IPS-18c (cell line): ENCODE measurements around the gene OSBPL10.

Experiments used
- H3K4me3 ChIP-seq: 2 replicates; pipeline ENCODE4 v1.7.0; 2013; ENCODE audit warnings: low read depth, mild to moderate bottlenecking, low read length, moderate library complexity; ENCODE audit not compliant: insufficient read depth
- H3K9me3 ChIP-seq: one replicate; pipeline ENCODE4 v1.6.1; 2013; ENCODE audit warnings: mild to moderate bottlenecking, low read length, moderate library complexity; ENCODE audit not compliant: control insufficient read depth, insufficient read depth

OSBPL10 gene

DNA sequence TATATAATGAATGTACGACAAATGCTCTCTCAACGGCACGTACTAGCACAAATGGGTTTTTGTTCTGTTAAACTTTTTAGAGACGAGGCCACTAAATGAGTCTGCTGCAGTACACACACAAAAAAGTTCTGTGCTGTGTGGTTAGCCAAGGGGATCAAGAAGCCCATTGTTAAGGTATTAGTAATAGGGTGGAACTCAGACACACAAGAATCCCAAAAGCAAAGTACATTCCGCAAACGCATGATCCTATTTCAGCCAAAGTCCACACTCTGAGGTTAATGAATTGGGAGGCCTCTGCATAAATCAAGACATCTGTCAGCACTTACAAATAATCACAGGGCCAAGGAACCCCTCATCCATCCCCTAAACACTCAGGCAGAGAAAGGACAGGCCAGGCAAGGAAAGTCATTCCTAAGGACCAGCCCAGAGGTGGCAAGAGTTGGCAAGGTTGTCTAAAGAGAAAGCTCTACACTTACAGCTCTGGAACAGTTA is 12.1 kb downstream of the OSBPL10 start:
- Histone ChIP-seq H3K4me3 (no peak overlapping the region), H3K9me3 (no peaks in the 10 kb centered on the region)

DNA sequence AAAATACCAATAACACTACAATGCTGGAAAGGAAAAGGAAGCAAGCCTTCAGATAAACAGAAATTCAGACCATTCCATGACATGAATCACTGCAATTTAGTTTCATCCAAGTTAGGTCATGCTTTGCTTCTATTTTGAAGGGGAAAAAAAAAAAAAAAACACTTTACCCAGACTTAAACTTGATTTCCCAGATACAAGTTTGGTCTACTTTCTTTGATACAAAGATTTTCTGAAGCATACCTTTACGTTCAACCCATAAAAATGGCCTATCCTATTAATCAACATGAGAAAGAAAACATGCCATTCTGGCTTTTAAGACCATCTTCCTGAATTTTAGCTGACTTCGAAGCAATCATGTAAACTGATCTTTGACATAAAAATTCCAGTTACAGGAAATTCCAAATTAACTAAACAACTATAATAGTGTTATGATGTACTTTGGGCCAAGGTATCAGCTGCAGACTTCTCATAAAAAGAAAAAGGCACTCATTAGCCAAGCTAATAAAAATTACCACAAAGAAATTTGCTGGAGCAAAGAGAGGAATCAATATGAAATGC is 12.6 kb downstream of the OSBPL10 start:
- Histone ChIP-seq H3K4me3 (no peak overlapping the region), H3K9me3 (no peaks in the 10 kb centered on the region)

GRCh38 chr3:31967592-31967991 is 13.5 kb downstream of the OSBPL10 start:
- Histone ChIP-seq H3K9me3 (no peaks in the 10 kb centered on the region), H3K4me3 (no peak overlapping the region)

DNA sequence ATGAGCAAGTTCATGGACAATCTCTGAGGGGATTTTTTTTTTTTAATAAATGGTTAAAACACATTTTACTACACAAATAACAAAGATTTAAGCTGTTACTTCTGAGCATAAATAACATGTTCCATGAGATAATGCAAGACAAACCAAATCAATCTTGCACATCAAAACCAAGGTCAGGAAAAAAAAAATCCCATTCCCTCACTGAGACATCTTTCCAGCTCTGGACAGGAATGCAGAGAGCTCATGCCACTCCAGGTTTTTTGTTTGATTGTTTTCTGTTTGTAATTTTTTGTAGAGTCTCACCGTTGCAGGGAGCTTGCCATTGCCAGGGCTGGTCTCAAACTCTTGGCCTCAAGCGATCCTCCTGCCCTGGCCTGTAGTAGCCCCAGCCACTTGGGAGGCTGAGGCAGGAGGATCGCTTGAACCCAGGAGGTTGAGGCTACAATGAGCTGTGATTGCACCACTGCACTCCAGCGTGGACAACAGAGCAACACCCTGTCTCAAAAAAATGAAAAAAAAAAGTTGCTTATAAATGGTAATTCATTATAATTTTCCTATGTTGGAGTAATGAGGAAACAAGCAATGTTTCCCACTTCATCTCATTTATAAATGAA is 14.0 kb downstream of the OSBPL10 start:
- H3K4me3 ChIP-seq, result no peak overlapping the region
- no peaks in the 10 kb centered on the region for H3K9me3 ChIP-seq

DNA sequence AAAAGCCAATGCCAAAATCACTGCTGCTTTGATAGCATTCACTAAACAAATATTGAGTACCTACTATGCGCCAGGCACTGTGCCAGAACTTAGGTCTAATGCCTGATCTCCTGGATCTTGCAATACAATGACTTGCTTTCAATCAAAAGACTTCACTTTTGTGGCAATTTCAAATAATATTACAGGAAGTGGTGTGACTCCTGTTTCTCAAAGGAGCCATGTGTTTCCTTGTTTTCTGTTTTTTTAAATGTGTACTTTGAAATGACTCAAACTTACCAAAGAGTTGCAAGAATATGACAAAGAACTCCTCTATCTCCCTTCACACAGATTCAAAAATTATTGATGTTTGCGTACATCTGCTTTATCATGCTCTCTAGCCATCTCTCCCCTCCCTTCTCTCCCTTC is 18.3 kb downstream of the OSBPL10 start:
- Histone ChIP-seq H3K4me3 (no peak overlapping the region), H3K9me3 (no peaks in the 10 kb centered on the region)

GRCh38 chr3:31960793-31961431 is 20.1 kb downstream of the OSBPL10 start:
- Histone ChIP-seq H3K9me3 (peaks cover 2% of the 10 kb centered on the region), H3K4me3 (no peak overlapping the region)

DNA sequence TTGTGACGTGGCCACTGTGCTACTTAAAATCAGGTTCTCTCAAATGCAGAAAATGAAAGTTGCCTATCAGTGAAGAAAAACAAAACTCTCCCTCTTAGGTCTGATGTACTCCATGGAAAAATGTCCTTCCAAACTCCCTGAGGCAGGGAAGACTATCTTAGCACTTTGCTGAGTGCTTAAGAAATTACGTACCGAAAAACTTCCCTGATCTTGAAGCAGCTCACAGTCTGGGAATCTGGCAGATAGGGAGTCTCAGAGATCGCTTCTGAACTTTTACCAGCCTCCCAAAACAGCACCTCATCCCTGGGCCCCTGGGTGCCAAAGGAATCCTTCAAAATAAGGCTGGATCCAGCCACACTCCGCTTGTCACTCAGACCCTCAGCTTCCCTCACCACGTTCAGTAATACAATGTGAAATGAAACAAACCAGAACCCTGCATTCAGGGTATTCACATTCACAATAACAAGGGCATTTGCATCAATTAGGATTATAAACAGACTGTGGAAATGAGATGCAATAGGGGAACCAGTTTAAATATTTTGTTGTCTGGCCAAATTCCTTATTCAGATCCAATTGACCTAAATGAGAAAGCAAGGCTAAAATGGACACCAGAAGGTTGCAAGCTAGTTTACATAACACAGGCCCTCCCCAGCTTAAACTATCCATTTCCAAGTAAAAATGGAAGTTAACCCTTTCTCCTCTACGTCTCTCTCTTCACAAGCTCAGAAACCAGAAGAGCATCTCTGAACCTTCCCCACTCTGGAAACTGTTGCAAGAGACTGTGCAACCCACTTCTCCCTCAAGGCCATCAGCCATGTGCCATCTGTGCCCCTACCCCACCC is 20.9 kb downstream of the OSBPL10 start:
- Histone ChIP-seq H3K4me3 (peak overlapping the region; percentile 31), H3K9me3 (peaks cover 8% of the 10 kb centered on the region)

DNA sequence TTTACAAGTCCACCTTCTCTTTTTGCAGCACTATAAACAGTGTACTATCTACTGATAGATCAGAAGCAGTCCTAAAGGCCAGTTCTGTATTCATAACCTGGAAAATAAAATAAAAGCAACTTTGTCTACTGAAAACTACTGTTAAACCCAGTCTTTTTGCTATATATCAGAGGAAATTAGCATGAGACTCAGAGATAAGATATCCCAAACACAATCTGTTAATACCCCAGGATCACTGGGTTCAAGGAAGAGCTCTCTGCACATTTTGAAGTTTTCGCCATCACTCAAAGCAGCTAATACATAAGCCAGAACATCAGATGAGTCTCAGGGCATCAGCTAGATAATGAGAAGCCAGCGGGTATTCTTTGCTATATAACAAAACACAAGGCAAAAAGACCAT is 21.8 kb downstream of the OSBPL10 start:
- Histone ChIP-seq H3K9me3 (peaks cover 8% of the 10 kb centered on the region), H3K4me3 (peak overlapping the region; percentile 31)

DNA sequence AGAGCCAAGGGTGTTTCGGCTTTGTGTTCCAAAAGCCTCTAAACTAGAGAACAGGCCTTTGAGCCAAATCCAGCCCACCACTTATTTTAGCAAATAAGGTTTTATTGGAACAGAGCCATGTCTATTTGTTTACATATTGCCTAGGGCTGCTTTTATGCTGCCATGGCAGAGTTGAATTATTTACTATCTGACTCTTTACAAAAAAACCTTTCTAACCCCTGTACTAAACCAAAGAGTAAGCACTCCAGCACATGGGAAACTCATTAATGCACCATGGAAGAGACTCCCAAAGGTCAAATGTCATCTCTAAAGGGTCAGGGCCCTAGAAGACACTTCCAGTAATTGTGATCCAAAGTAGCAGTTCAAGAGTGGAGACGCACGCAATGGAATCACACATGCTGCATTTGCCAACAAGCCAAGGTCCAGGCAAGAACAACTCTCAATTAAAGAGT is 22.3 kb downstream of the OSBPL10 start:
- H3K4me3 ChIP-seq, result no peak overlapping the region
- peaks cover 8% of the 10 kb centered on the region for H3K9me3 ChIP-seq

DNA sequence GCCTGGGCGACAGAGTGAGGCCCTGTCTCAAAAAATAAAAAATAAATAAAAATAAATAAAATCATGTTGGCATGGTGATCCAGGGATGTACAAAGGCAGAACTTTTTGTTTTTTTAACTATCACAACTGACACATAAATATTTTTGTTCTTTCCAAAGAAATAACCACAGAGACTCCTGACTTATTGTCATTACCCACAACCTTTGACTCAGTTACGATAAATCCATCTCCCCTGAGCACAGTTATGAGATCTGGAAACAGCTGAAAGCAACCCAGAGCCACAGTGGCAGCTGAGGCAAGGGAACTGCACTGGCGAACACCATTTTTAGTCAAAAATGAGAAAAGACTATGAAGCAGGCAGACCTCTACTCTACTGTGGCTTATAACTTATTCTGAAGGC is 24.0 kb downstream of the OSBPL10 start:
- peaks cover 8% of the 10 kb centered on the region for H3K9me3 ChIP-seq
- H3K4me3 ChIP-seq, result no peak overlapping the region

DNA sequence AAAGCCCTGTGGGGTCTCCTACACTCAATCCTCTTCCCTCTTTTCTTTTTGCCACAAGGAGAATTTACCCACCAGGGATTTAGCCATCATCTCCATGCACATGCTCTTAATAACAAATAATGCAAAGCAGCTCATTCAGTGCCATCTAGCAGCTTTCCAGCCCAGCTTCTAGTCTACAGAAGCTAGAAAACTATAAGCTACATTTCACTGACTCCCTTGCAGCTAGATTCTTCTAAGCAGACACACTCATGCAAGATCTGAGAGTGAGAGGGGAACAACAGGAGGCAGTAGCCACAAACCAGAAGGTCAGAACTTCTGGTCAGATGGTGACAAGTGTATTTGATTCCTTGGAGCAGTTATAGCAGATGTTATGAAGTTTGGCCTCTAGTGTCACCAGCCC is 25.5 kb downstream of the OSBPL10 start:
- Histone ChIP-seq H3K9me3 (peaks cover 8% of the 10 kb centered on the region), H3K4me3 (no peak overlapping the region)

GRCh38 chr3:31953636-31954035 is 27.4 kb downstream of the OSBPL10 start:
- no peak overlapping the region for H3K4me3 ChIP-seq

GRCh38 chr3:31953091-31953490 is 28.0 kb downstream of the OSBPL10 start:
- H3K4me3 ChIP-seq, result no peak overlapping the region
- H3K9me3 ChIP-seq, result peaks cover 8% of the 10 kb centered on the region

More at GRCh38 chr3:31953636-31954035, 27.4 kb downstream of the OSBPL10 start:
- H3K9me3 ChIP-seq, result peaks cover 8% of the 10 kb centered on the region

GRCh38 chr3:31952205-31952604 is 28.9 kb downstream of the OSBPL10 start:
- H3K4me3 ChIP-seq, result no peak overlapping the region
- H3K9me3 ChIP-seq, result peaks cover 8% of the 10 kb centered on the region

DNA sequence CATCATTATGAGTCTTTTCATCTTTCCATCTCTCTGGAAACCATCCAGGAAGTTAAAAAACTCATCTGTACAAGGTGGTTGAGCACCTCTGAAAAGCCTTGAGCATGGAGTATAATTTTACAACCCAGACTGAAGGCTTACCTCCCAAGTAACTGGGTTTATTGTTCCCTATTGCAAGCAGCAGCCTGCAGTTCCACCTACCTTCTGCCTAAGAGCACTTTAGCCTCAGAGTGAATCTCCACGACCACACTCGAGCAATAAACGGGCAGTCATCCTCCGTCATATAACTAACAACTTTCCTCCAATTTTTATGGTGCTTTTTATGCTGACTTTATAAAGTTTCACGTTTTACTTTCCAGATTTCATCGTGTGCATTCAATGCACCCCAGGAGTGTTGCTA is 32.8 kb downstream of the OSBPL10 start:
- H3K4me3 ChIP-seq, result no peak overlapping the region

DNA sequence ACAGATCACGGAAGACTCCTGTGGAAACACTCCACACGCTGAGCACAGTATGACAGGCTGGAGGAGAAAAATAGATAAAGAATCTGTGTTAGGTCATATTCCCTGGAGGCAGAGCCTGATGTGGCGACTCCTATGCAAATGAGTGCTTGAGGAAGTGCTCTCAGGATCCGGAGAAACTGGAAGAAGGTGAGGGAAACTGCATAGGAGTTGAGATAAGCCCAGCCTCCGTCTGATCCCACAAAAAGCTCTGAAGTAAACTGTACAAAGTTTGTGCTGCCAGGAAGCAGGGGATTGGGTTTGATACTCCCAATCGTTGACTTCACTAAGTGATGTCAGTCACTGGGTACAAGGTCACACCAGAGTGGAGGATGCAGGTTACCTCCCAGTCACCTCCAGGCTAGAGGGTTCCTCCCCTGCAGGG is 33.4 kb downstream of the OSBPL10 start:
- no peak overlapping the region for H3K4me3 ChIP-seq

More for the DNA sequence above, 32.8 kb downstream of the OSBPL10 start:
- no peaks in the 10 kb centered on the region for H3K9me3 ChIP-seq

DNA sequence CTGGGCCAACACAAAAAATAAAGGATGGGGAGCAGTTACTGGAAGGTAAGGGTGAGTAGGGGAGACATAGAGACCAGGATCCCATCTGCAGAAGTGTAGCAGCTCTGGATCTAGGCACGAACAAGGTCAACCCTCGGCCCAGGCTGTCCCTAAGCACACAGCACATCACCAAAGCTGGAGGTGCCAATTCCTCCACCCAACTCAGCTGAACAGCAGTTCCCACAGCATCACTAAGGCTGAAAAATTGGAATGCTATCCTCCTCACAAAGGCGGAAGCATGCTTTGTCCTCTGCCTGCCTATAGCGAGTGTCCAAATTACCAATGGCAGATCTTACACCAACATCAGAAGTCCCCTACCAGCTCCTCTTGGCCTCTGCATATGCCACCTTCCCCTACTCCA is 33.9 kb downstream of the OSBPL10 start:
- Histone ChIP-seq H3K9me3 (no peaks in the 10 kb centered on the region), H3K4me3 (no peak overlapping the region)

More for the DNA sequence above, 33.4 kb downstream of the OSBPL10 start:
- no peaks in the 10 kb centered on the region for H3K9me3 ChIP-seq
